Activated CD4-positive, alpha-beta memory T cell treated with anti-CD3 and anti-CD28 coated beads for 36 hours (primary cell): ENCODE measurements around the gene DCC. TPM values are rescaled to one million over a fixed set of nuclear protein-coding genes. Genes with fewer than 3 reads are reported as not detected.

Experiments used
- CTCF ChIA-PET: fragments of 350-600 bp; sonication (Branson Sonifier 250); formaldehyde crosslinking; loops from one replicate; lab custom pipeline; 2021; ENCODE audit warnings: antibody characterized with exemption, inconsistent platforms; lab: Charles Lee
- POLR2A ChIA-PET: fragments of 350-600 bp; sonication (Branson Sonifier 250); formaldehyde crosslinking; loops from one replicate; lab custom pipeline; 2021; ENCODE audit warnings: antibody characterized with exemption; lab: Charles Lee
- DNase-seq: peaks from one replicate; pipeline ENCODE4 v3.0.0-alpha.2; 2020
- H3K27ac Mint-ChIP-seq: one replicate; pipeline ENCODE4 v1.8.0; 2021; ENCODE audit warnings: mixed read lengths
- H3K27me3 Mint-ChIP-seq: one replicate; pipeline ENCODE4 v1.8.0; 2021; ENCODE audit warnings: mixed read lengths
- H3K36me3 Mint-ChIP-seq: one replicate; pipeline ENCODE4 v1.8.0; 2021; ENCODE audit warnings: mixed read lengths
- H3K4me1 Mint-ChIP-seq: one replicate; pipeline ENCODE4 v1.8.0; 2021; ENCODE audit warnings: low read depth, mixed read lengths
- H3K4me3 Mint-ChIP-seq: one replicate; pipeline ENCODE4 v1.8.0; 2021; ENCODE audit warnings: mild to moderate bottlenecking, mixed read lengths
- H3K9me3 Mint-ChIP-seq: one replicate; pipeline ENCODE4 v1.8.0; 2021; ENCODE audit warnings: mixed read lengths
- intact Hi-C: fragments of 100-400 bp; cut with micrococcal nuclease; formaldehyde crosslinking; loops from one replicate; pipeline ENCODE4 v1.15.1; 2023
- total RNA-seq, 2 experiments: library from RNA; stranded (reverse); gene quantifications; one replicate each; pipeline ENCODE4 v1.2.3, GENCODE V29; 2021

The DCC gene
- total RNA-seq, 2 experiments from 2014 or later, result not detected

GRCh38 chr18:53025247-53025646, 685.2 kb downstream of the DCC start:
- H3K9me3 Mint-ChIP-seq, result no peaks in the 10 kb centered on the region
- H3K36me3 Mint-ChIP-seq, result no peaks in the 10 kb centered on the region
- no peak overlapping the region for H3K27ac Mint-ChIP-seq
- DNase-seq, result no peak
- POLR2A ChIA-PET, result no interaction called here
- intact Hi-C loops, result no loop called here
- H3K4me1 Mint-ChIP-seq, result no peaks in the 10 kb centered on the region
- CTCF ChIA-PET, result no interaction called here
- H3K27me3 Mint-ChIP-seq, result no peaks in the 10 kb centered on the region
- no peak overlapping the region for H3K4me3 Mint-ChIP-seq

- CTCF ChIA-PET, result interaction anchor here (0.7 kb wide), 1 partner anchor 62 kb away, joined by 3 read pairs; no protein-coding TSS in a partner anchor
- DNase-seq, result no peak
- no peak overlapping the region for H3K4me3 Mint-ChIP-seq
- no peaks in the 10 kb centered on the region for H3K9me3 Mint-ChIP-seq
- no peak overlapping the region for H3K27ac Mint-ChIP-seq
- no peaks in the 10 kb centered on the region for H3K27me3 Mint-ChIP-seq
- no peaks in the 10 kb centered on the region for H3K36me3 Mint-ChIP-seq
- H3K4me1 Mint-ChIP-seq, result no peaks in the 10 kb centered on the region
- intact Hi-C loops, result no loop called here
- POLR2A ChIA-PET, result no interaction called here
Observed at GRCh38 chr18:53028565-53028964, 688.6 kb downstream of the DCC start.

GRCh38 chr18:53033128-53033527, 693.1 kb downstream of the DCC start:
- H3K4me3 Mint-ChIP-seq, result no peak overlapping the region
- no peaks in the 10 kb centered on the region for H3K27me3 Mint-ChIP-seq
- H3K4me1 Mint-ChIP-seq, result no peaks in the 10 kb centered on the region
- no peak for DNase-seq
- intact Hi-C loops, result no loop called here
- H3K36me3 Mint-ChIP-seq, result no peaks in the 10 kb centered on the region
- H3K27ac Mint-ChIP-seq, result no peak overlapping the region
- no peaks in the 10 kb centered on the region for H3K9me3 Mint-ChIP-seq
- POLR2A ChIA-PET, result no interaction called here
- CTCF ChIA-PET, result no interaction called here

- H3K4me3 Mint-ChIP-seq, result no peak overlapping the region
- H3K27ac Mint-ChIP-seq, result no peak overlapping the region
- ChIA-PET POLR2A (no interaction called here), CTCF (no interaction called here)
- H3K4me1 Mint-ChIP-seq, result no peaks in the 10 kb centered on the region
- DNase-seq, result no peak
- H3K36me3 Mint-ChIP-seq, result no peaks in the 10 kb centered on the region
- intact Hi-C loops, result no loop called here
- no peaks in the 10 kb centered on the region for H3K27me3 Mint-ChIP-seq
- H3K9me3 Mint-ChIP-seq, result peaks cover 10% of the 10 kb centered on the region
Observed at GRCh38 chr18:53038608-53039007, 698.6 kb downstream of the DCC start.

GRCh38 chr18:53040286-53040685, 700.3 kb downstream of the DCC start:
- intact Hi-C loops, result no loop called here
- H3K4me1 Mint-ChIP-seq, result no peaks in the 10 kb centered on the region
- no peaks in the 10 kb centered on the region for H3K36me3 Mint-ChIP-seq
- no peaks in the 10 kb centered on the region for H3K27me3 Mint-ChIP-seq
- H3K27ac Mint-ChIP-seq, result no peak overlapping the region
- no peak for DNase-seq
- H3K9me3 Mint-ChIP-seq, result peaks cover 12% of the 10 kb centered on the region
- ChIA-PET CTCF (no interaction called here), POLR2A (no interaction called here)
- H3K4me3 Mint-ChIP-seq, result no peak overlapping the region

GRCh38 chr18:53056064-53056463, 716.1 kb downstream of the DCC start:
- Mint-ChIP-seq H3K4me3 (no peak overlapping the region), H3K27ac (no peak overlapping the region), H3K27me3 (no peaks in the 10 kb centered on the region), H3K4me1 (no peaks in the 10 kb centered on the region), H3K9me3 (peaks cover 6% of the 10 kb centered on the region), H3K36me3 (no peaks in the 10 kb centered on the region)
- intact Hi-C loops, result no loop called here
- DNase-seq, result no peak
- ChIA-PET POLR2A (no interaction called here), CTCF (no interaction called here)

- intact Hi-C loops, result no loop called here
- no peak overlapping the region for H3K4me3 Mint-ChIP-seq
- H3K27ac Mint-ChIP-seq, result no peak overlapping the region
- no peaks in the 10 kb centered on the region for H3K4me1 Mint-ChIP-seq
- CTCF ChIA-PET, result no interaction called here
- DNase-seq, result no peak
- POLR2A ChIA-PET, result no interaction called here
- H3K9me3 Mint-ChIP-seq, result peaks cover 3% of the 10 kb centered on the region
- no peaks in the 10 kb centered on the region for H3K36me3 Mint-ChIP-seq
- H3K27me3 Mint-ChIP-seq, result no peaks in the 10 kb centered on the region
Observed at GRCh38 chr18:53070788-53071187, 730.8 kb downstream of the DCC start.

- H3K27me3 Mint-ChIP-seq, result no peaks in the 10 kb centered on the region
- H3K4me3 Mint-ChIP-seq, result no peak overlapping the region
- peaks cover 6% of the 10 kb centered on the region for H3K9me3 Mint-ChIP-seq
- no peaks in the 10 kb centered on the region for H3K36me3 Mint-ChIP-seq
- ChIA-PET POLR2A (no interaction called here), CTCF (no interaction called here)
- DNase-seq, result no peak
- H3K4me1 Mint-ChIP-seq, result no peaks in the 10 kb centered on the region
- H3K27ac Mint-ChIP-seq, result no peak overlapping the region
- intact Hi-C loops, result no loop called here
Observed at GRCh38 chr18:53080687-53081086, 740.7 kb downstream of the DCC start.

GRCh38 chr18:53093636-53094035, 753.6 kb downstream of the DCC start:
- H3K36me3 Mint-ChIP-seq, result no peaks in the 10 kb centered on the region
- CTCF ChIA-PET, result interaction anchor here (0.6 kb wide), 1 partner anchor 20 kb away, joined by 4 read pairs; no protein-coding TSS in a partner anchor
- H3K27me3 Mint-ChIP-seq, result no peaks in the 10 kb centered on the region
- no peaks in the 10 kb centered on the region for H3K4me1 Mint-ChIP-seq
- H3K4me3 Mint-ChIP-seq, result no peak overlapping the region
- H3K27ac Mint-ChIP-seq, result no peak overlapping the region
- DNase-seq, result no peak
- POLR2A ChIA-PET, result no interaction called here
- intact Hi-C loops, result no loop called here
- H3K9me3 Mint-ChIP-seq, result peaks cover 9% of the 10 kb centered on the region

GRCh38 chr18:53101536-53102105, 761.6 kb downstream of the DCC start:
- H3K9me3 Mint-ChIP-seq, result peaks cover 5% of the 10 kb centered on the region
- no peak overlapping the region for H3K4me3 Mint-ChIP-seq
- H3K27ac Mint-ChIP-seq, result no peak overlapping the region
- H3K27me3 Mint-ChIP-seq, result no peaks in the 10 kb centered on the region
- H3K36me3 Mint-ChIP-seq, result no peaks in the 10 kb centered on the region
- ChIA-PET CTCF (no interaction called here), POLR2A (no interaction called here)
- no peaks in the 10 kb centered on the region for H3K4me1 Mint-ChIP-seq
- DNase-seq, result no peak
- intact Hi-C loops, result no loop called here

- Mint-ChIP-seq H3K9me3 (peaks cover 8% of the 10 kb centered on the region), H3K4me3 (no peak overlapping the region), H3K4me1 (no peaks in the 10 kb centered on the region), H3K27ac (no peak overlapping the region), H3K27me3 (no peaks in the 10 kb centered on the region), H3K36me3 (no peaks in the 10 kb centered on the region)
- no peak for DNase-seq
- ChIA-PET POLR2A (no interaction called here), CTCF (no interaction called here)
- intact Hi-C loops, result no loop called here
Observed at GRCh38 chr18:53114441-53114840, 774.4 kb downstream of the DCC start.

GRCh38 chr18:53115876-53116585, 776.0 kb downstream of the DCC start:
- no peak overlapping the region for H3K27ac Mint-ChIP-seq
- H3K4me3 Mint-ChIP-seq, result no peak overlapping the region
- intact Hi-C loops, result no loop called here
- peaks cover 8% of the 10 kb centered on the region for H3K9me3 Mint-ChIP-seq
- H3K4me1 Mint-ChIP-seq, result no peaks in the 10 kb centered on the region
- no peaks in the 10 kb centered on the region for H3K27me3 Mint-ChIP-seq
- no peaks in the 10 kb centered on the region for H3K36me3 Mint-ChIP-seq
- CTCF ChIA-PET, result no interaction called here
- POLR2A ChIA-PET, result no interaction called here
- DNase-seq, result no peak

GRCh38 chr18:53117851-53118250, 777.9 kb downstream of the DCC start:
- H3K36me3 Mint-ChIP-seq, result no peaks in the 10 kb centered on the region
- intact Hi-C loops, result no loop called here
- H3K27me3 Mint-ChIP-seq, result no peaks in the 10 kb centered on the region
- H3K27ac Mint-ChIP-seq, result no peak overlapping the region
- POLR2A ChIA-PET, result no interaction called here
- H3K4me1 Mint-ChIP-seq, result no peaks in the 10 kb centered on the region
- no peak for DNase-seq
- CTCF ChIA-PET, result no interaction called here
- H3K4me3 Mint-ChIP-seq, result no peak overlapping the region
- peaks cover 8% of the 10 kb centered on the region for H3K9me3 Mint-ChIP-seq
